ENCODE data around the gene STN1.

- TF ChIP-seq POLR2AphosphoS5 (IDR thresholded peaks at IDR 0.05; ENCODE audit: borderline replicate concordance, low read depth, low read length) = no peak
- no peak for TF ChIP-seq EZH2 (IDR thresholded peaks at IDR 0.05)
- TF ChIP-seq FOXP2 (optimal IDR thresholded peaks at IDR 0.05; ENCODE audit: control extremely low read depth, extremely low read length, insufficient read depth) = no peak
Observed at GRCh38 chr10:103915796-103916195, 2.2 kb downstream of the STN1 start.
